ENCODE results near the gene GALNT17.

DNA sequence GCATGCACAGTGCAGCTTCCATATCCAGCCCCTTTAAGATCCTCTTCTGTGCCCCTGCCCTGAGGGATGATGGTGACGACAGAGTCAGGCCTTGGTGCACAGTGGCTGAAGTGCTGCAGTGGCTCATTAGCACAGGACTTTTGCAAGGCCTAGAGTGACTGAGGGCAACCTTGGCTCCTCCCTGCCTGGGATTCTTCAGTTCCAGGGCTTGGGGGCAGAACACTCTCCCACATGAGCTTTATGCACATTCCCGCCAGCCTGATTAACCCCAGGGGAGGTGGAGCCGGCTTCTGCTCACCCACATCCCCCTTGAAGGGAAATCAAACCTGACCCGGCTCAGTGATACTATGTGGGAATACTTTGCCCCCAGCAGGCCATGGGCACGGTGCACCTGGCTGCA is 253.4 kb downstream of the GALNT17 start:
- TF ChIP-seq, protein P1, sequence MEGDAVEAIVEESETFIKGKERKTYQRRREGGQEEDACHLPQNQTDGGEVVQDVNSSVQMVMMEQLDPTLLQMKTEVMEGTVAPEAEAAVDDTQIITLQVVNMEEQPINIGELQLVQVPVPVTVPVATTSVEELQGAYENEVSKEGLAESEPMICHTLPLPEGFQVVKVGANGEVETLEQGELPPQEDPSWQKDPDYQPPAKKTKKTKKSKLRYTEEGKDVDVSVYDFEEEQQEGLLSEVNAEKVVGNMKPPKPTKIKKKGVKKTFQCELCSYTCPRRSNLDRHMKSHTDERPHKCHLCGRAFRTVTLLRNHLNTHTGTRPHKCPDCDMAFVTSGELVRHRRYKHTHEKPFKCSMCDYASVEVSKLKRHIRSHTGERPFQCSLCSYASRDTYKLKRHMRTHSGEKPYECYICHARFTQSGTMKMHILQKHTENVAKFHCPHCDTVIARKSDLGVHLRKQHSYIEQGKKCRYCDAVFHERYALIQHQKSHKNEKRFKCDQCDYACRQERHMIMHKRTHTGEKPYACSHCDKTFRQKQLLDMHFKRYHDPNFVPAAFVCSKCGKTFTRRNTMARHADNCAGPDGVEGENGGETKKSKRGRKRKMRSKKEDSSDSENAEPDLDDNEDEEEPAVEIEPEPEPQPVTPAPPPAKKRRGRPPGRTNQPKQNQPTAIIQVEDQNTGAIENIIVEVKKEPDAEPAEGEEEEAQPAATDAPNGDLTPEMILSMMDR (optimal IDR thresholded peaks at IDR 0.05 in 1 of 3, IDR thresholded peaks at IDR 0.05 in 1 of 3, conservative IDR thresholded peaks at IDR 0.05 in 1 of 3; ENCODE audit: extremely low read depth in 1 of 3, insufficient read depth in 2 of 3, low read length in 3 of 3): no peak
- TF ChIP-seq EZH2 (IDR thresholded peaks at IDR 0.05; ENCODE audit: low read length): no peak
